ENCODE data around the gene HEPACAM. TPM values are rescaled to one million over a fixed set of nuclear protein-coding genes. Genes with fewer than 3 reads are reported as not detected.

Gene HEPACAM
- total RNA-seq, 2 experiments from 2014 or later = not detected

DNA sequence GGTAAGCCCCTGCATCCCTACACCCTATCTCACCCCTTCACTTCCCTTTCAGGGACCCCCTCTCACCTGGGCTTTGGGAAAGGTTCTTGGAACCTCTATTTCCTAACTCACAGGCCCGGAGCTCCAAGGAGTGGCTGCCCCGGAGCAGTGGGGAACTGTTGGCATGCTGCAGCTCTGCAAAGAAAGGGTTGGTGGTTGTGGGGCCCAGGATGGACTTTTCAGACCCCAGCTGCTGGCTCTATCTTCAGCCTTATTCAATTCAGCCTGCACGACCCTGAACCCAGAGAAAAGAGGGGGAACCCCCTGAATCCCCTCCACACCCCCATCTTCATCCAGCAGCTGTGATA is 48.2 kb downstream of the HEPACAM start:
- Mint-ChIP-seq H3K36me3 (ENCODE audit: low read depth) (peaks cover 2% of the 10 kb centered on the region), H3K27ac (no peak overlapping the region), H3K27me3 (ENCODE audit: low read depth) (peaks cover 2% of the 10 kb centered on the region), H3K9me3 (no peaks in the 10 kb centered on the region), H3K4me1 (ENCODE audit: low read depth) (no peaks in the 10 kb centered on the region), H3K4me3 (no peak overlapping the region)
- DNase-seq = no peak
- CTCF ChIA-PET = interaction anchor here (1.5 kb wide), 2 partner anchors 11 to 32 kb away, joined by 4 to 10 read pairs; no protein-coding TSS in a partner anchor
- intact Hi-C loops (cut with micrococcal nuclease) = no loop called here

DNA sequence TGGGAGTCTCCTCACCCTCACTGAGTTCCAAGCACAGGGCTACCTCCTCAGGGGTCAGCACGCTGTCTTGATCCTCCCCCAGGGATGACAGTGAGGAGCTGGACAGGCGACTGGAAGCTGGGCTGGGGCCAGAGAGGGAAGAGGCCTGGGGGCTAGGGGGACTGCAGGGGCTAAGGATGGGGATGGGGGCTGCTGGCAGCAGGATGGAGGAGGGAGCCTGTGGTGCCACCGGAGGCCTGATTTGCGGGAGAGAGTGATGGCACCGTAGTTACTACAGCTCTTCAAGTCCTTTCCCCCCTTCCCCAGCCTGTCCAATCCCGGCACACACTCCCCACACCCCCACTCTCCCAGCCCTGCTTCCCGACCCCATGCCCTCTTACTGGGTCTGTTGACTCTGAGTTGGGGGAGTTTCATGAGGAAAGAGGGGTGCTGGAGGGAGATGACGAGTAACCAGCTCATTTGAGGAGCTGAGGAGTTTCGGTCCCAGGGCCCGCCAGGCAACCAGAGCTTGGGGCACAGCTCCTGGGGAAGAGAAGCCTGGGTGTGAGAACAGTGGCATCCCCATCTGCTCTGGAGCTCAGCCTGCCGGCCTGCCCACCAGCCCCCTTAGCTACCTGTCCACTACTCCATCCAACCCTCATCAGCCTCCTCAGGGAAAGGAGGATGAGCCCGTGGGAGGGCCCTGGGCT is 48.7 kb downstream of the HEPACAM start:
- CTCF ChIA-PET = interaction anchor here (0.5 to 1.5 kb wide), 2 partner anchors 33 to 1094 kb away, joined by 3 to 4 read pairs; no protein-coding TSS in a partner anchor
- no peaks in the 10 kb centered on the region for H3K9me3 Mint-ChIP-seq
- no peak overlapping the region for H3K4me3 Mint-ChIP-seq
- H3K27ac Mint-ChIP-seq = no peak overlapping the region
- peaks cover 2% of the 10 kb centered on the region for H3K36me3 Mint-ChIP-seq (ENCODE audit: low read depth)
- intact Hi-C loops (cut with micrococcal nuclease) = no loop called here
- DNase-seq = no peak
- peaks cover 2% of the 10 kb centered on the region for H3K27me3 Mint-ChIP-seq (ENCODE audit: low read depth)
- H3K4me1 Mint-ChIP-seq (ENCODE audit: low read depth) = no peaks in the 10 kb centered on the region

DNA sequence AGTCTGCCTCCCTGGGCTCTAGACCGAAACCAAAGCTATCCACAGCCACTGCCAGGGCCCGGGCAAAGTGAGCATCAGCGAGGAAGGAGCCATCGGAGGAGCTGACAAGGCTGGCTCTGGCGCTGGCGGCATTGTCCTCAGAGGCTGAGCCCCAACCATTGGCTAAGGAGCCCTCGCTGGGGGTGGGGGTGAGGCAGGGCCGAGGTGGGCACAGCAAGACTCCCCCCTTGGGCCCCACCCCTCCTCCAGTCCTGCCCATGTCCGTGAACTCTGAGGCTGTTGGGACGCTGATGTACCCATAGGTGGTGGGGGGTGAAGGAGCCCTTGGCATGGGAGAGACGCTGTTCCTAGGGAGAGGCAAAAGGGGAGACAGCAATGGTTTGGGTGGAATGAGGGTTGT is 49.4 kb downstream of the HEPACAM start:
- Mint-ChIP-seq H3K4me3 (no peak overlapping the region), H3K4me1 (ENCODE audit: low read depth) (no peaks in the 10 kb centered on the region), H3K27ac (no peak overlapping the region), H3K27me3 (ENCODE audit: low read depth) (peaks cover 2% of the 10 kb centered on the region), H3K36me3 (ENCODE audit: low read depth) (peaks cover 2% of the 10 kb centered on the region), H3K9me3 (no peaks in the 10 kb centered on the region)
- intact Hi-C loops (cut with micrococcal nuclease) = no loop called here
- CTCF ChIA-PET = interaction anchor here (0.5 to 1.5 kb wide), 2 partner anchors 33 to 1094 kb away, joined by 3 to 4 read pairs; no protein-coding TSS in a partner anchor
- DNase-seq = no peak

DNA sequence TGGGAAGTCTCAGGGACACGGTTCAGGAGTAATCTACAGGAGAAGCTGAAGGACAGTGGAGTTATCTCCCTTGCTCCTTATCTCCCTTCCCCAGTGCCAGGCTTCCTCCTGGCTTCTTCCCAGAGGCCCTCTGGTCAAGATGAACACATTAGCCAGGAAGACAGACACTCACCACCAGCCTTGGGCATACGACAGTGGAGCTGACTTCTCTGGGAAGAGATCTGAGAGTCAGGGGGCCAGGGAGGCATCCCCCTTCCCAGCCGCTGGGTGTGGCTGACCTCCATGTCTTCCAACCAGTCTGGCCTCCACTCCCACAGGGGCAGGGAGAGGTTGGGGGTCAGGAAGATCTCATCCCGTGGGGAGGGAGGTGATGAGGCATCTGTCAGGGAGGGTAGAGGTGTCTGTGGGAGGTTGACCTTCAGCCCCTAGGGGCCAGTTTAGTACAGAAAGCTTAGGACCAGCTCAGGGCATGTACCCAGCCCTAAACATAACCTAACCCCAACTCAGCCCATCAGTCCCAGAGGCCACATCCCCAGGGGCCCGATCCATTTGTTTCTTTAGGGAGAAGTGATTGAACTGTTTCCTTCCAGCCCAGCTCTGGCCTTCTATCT is 50.9 kb downstream of the HEPACAM start:
- intact Hi-C loops (cut with micrococcal nuclease) = no loop called here
- Mint-ChIP-seq H3K4me3 (no peak overlapping the region), H3K36me3 (ENCODE audit: low read depth) (peaks cover 2% of the 10 kb centered on the region), H3K27me3 (ENCODE audit: low read depth) (peaks cover 2% of the 10 kb centered on the region), H3K9me3 (no peaks in the 10 kb centered on the region), H3K27ac (no peak overlapping the region), H3K4me1 (ENCODE audit: low read depth) (no peaks in the 10 kb centered on the region)
- DNase-seq = no peak
- CTCF ChIA-PET = interaction anchor here (1.0 kb wide), 1 partner anchor 13 kb away, joined by 3 read pairs; the partner anchor contains the start of gene ROBO4

DNA sequence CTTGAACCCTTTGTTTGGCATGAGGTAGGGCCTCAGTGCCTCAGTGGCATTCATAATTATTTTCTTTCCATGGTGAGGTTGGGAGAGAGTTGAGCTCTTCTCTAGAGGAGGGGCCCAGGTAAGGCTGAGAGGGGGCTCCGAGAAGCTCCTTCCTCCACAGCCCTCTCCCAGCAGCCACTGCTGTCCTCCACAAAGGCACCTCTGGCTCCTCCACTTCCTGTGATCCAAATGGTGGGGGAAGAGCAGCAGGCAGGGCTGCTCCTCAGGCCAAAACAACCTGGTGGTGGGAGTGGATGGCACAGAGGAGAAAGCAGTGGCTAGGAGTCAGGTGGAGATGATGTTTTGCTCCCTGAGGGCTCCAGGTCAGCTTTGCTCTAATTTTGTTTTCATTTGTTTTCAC is 51.5 kb downstream of the HEPACAM start:
- H3K27ac Mint-ChIP-seq = no peak overlapping the region

DNA sequence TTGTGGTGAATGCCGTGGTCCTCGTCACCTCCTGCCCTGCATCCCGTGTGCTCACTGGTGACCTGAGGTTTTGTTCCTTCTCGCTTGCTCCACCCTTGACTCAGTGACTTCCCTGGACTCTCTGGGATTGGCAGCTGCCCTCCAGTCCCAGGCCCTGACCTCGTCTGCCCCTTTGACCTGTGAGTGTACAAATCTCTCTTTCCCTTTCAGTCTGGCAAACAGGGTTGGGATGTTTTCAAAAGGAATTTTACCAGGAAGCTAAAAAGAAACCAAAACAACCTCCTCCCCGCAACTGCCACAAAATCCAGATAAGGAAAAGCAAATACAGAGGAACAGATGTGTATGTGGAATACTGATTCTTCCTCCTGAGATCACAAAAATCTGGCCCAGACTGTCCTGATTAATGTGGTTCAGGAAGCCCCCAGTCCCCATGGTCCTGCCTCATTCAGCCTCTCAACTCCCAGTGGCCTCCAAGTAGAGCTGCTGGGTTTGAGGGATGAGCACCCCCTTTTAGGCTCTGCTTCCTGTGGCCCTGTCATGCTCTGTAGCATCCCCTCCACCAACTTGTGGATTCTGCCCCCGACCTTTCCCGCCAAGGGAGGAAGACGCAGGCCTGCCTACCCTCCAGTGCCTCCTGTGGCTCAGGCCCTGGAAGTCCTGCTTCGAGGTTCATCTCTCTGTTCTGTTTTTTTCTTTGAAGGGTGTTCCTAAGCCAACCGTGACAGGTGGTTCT is 53.3 kb downstream of the HEPACAM start:
- no peak for DNase-seq
- H3K9me3 Mint-ChIP-seq = no peaks in the 10 kb centered on the region
- H3K27ac Mint-ChIP-seq = no peak overlapping the region
- intact Hi-C loops (cut with micrococcal nuclease) = no loop called here
- peaks cover 10% of the 10 kb centered on the region for H3K4me1 Mint-ChIP-seq (ENCODE audit: low read depth)
- peaks cover 2% of the 10 kb centered on the region for H3K27me3 Mint-ChIP-seq (ENCODE audit: low read depth)
- H3K4me3 Mint-ChIP-seq = no peak overlapping the region
- CTCF ChIA-PET = interaction anchor here (1.0 kb wide), 1 partner anchor 260 kb away, joined by 3 read pairs; no protein-coding TSS in a partner anchor
- peaks cover 2% of the 10 kb centered on the region for H3K36me3 Mint-ChIP-seq (ENCODE audit: low read depth)

More for the DNA sequence above, 51.5 kb downstream of the HEPACAM start:
- Mint-ChIP-seq H3K27me3 (ENCODE audit: low read depth) (peaks cover 2% of the 10 kb centered on the region), H3K4me1 (ENCODE audit: low read depth) (peaks cover 2% of the 10 kb centered on the region), H3K36me3 (ENCODE audit: low read depth) (peaks cover 2% of the 10 kb centered on the region), H3K4me3 (no peak overlapping the region), H3K9me3 (no peaks in the 10 kb centered on the region)
- intact Hi-C loops (cut with micrococcal nuclease) = no loop called here
- no peak for DNase-seq
- CTCF ChIA-PET = interaction anchor here (1.0 kb wide), 1 partner anchor 14 kb away, joined by 3 read pairs; the partner anchor contains the start of gene ROBO4

DNA sequence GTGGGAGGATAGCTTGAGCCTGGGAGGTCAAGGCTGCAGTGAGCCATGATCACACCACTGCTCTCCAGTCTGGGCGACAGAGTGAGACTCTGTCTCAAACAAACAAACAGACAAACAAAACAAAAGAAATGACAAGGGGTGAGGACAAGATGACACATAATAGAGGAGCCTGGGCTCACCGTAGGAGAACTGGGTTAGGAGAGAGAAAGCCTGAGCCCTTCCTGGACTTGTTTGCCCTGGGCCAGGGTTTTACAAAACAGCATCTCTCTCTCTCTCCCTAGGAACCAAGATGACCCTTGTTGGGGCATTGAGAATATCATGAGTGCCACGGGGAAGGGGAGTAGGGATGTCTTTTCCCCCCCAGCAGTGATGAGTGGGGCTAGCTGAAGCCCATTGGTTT is 54.9 kb downstream of the HEPACAM start:
- CTCF ChIA-PET = no interaction called here
- H3K9me3 Mint-ChIP-seq = no peaks in the 10 kb centered on the region

DNA sequence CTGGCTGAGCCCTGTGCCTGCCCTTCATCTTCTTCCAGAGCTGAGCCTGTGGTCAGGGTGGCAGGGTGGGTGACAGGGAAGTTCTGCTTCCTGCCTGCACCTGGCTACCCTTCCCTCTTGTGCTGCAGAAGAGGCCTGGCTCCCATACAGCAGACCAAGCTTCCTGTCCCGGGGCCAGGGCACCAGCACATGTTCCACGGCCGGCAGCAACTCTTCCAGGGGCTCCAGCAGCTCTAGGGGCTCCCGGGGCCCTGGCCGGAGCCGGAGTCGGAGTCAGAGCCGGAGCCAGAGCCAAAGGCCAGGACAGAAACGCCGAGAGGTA is 55.6 kb downstream of the HEPACAM start:
- Mint-ChIP-seq H3K27ac (no peak overlapping the region), H3K27me3 (ENCODE audit: low read depth) (peaks cover 4% of the 10 kb centered on the region), H3K4me1 (ENCODE audit: low read depth) (peaks cover 19% of the 10 kb centered on the region), H3K36me3 (ENCODE audit: low read depth) (peaks cover 2% of the 10 kb centered on the region), H3K4me3 (no peak overlapping the region), H3K9me3 (no peaks in the 10 kb centered on the region)
- DNase-seq = no peak
- CTCF ChIA-PET = no interaction called here
- intact Hi-C loops (cut with micrococcal nuclease) = no loop called here

More for the DNA sequence above, 54.9 kb downstream of the HEPACAM start:
- intact Hi-C loops (cut with micrococcal nuclease) = no loop called here
- Mint-ChIP-seq H3K4me1 (ENCODE audit: low read depth) (peaks cover 16% of the 10 kb centered on the region), H3K27ac (no peak overlapping the region), H3K27me3 (ENCODE audit: low read depth) (no peaks in the 10 kb centered on the region), H3K36me3 (ENCODE audit: low read depth) (peaks cover 2% of the 10 kb centered on the region), H3K4me3 (no peak overlapping the region)
- no peak for DNase-seq

DNA sequence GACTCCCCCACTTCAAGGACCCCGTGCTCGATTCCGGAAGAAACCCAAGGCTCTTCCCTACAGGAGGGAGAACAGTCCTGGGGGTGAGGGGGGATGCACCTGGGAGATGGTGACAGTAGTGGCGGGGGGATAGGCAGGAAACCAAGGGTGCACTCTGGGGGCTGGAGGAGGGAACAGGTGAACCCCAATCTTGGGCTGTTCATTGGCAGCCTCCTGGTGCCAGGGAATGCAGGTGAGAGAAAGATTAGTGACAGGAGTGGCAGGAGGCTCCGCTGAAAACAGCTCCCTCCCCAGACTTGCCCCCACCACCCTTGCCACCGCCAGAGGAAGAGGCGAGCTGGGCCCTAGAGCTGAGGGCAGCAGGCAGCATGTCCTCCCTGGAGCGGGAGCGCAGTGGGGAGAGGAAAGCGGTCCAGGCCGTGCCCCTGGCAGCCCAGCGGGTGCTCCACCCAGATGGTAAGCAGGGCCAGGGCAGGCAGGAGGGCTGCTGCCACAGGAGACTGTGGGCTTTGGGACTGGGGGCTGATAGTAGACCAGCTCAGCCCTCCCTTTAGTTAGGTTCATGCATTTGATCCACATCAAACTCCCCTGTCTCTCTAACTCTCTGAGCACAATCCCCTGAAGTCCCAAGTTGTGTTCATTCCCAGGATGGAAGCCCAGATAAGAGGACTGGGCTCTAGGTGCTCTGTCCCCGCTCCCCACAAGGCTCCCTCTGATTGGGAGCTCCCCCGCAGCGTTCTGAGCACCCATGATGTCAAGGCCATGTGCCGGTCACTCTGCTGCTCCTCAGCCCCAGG is 56.2 kb downstream of the HEPACAM start:
- Mint-ChIP-seq H3K4me1 (ENCODE audit: low read depth) (peaks cover 19% of the 10 kb centered on the region), H3K27ac (no peak overlapping the region), H3K9me3 (no peaks in the 10 kb centered on the region), H3K27me3 (ENCODE audit: low read depth) (peaks cover 8% of the 10 kb centered on the region), H3K36me3 (ENCODE audit: low read depth) (peaks cover 2% of the 10 kb centered on the region), H3K4me3 (no peak overlapping the region)
- CTCF ChIA-PET = no interaction called here
- no peak for DNase-seq
- intact Hi-C loops (cut with micrococcal nuclease) = loop anchor here (5.0 kb wide), 1 partner anchor 713 kb away; the partner anchor contains the start of gene STT3A

DNA sequence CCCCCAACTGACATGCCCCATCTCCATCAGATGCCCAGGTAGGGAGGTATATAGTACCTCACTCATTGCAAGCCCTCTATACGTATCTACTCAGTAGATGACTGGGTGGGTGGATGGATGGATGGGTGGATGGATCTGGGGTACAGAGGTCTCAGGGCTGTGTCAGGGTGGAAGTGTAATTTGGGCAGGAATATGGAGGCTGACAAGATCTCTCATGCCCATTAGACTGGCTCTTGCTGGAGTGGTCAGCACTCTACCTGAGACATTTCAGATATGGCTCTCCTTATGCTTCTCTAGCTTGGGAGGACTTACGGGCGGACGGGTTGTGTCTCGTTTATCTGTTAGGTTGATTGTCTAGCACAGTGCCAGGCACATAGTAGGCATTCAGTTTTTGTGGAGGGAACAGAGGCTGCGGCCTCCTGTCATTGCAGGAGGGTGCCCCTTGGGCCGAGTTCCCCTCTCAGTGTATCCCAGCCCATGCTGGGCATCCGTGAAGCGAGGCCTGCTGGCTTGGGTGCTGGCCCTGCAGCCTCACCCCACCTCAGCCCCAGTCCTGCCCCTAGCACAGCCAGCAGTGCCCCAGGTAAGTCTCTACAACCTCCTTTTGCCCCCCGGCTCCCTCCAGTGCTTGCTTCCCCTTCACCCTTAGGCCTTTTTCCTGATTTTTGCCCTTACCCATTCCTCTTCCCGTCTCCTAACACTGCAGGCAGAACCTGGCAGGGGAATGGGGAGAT is 56.9 kb downstream of the HEPACAM start:
- Mint-ChIP-seq H3K4me3 (no peak overlapping the region), H3K4me1 (ENCODE audit: low read depth) (peaks cover 19% of the 10 kb centered on the region), H3K36me3 (ENCODE audit: low read depth) (peaks cover under 1% of the 10 kb centered on the region), H3K27ac (no peak overlapping the region), H3K9me3 (no peaks in the 10 kb centered on the region), H3K27me3 (ENCODE audit: low read depth) (peaks cover 9% of the 10 kb centered on the region)
- CTCF ChIA-PET = interaction anchor here (0.8 to 1.6 kb wide), 4 partner anchors 13 to 265 kb away, joined by 3 to 11 read pairs (median 6); partner anchors contain the start of gene ROBO3
- no peak for DNase-seq
- intact Hi-C loops (cut with micrococcal nuclease) = loop anchor here (5.0 kb wide), 1 partner anchor 713 kb away; the partner anchor contains the start of gene STT3A
